HG03095 (cell line): Measurements from ENCODE around the gene DCTN5.

Experiments used
- ATAC-seq: cut with Tn5 transposase; IDR thresholded peaks from one replicate; pipeline ENCODE4 v1.9.1; 2021; ENCODE audit warnings: moderate library complexity; ENCODE audit not compliant: unreplicated experiment

Gene DCTN5

GRCh38 chr16:23651943-23652468 lies 10.7 kb downstream of the DCTN5 start:
- ATAC-seq: no peak

GRCh38 chr16:23663918-23664317 lies 22.7 kb downstream of the DCTN5 start:
- no peak for ATAC-seq

GRCh38 chr16:23666571-23667354 lies 25.5 kb downstream of the DCTN5 start:
- ATAC-seq: no peak

GRCh38 chr16:23667355-23667659 lies 26.0 kb downstream of the DCTN5 start:
- ATAC-seq: no peak

GRCh38 chr16:23668225-23668624 lies 27.0 kb downstream of the DCTN5 start:
- no peak for ATAC-seq

- no peak for ATAC-seq
Measured at GRCh38 chr16:23668873-23669272, 27.6 kb downstream of the DCTN5 start.

- ATAC-seq: peak; percentile 92
Measured at GRCh38 chr16:23670137-23670776, 29.0 kb downstream of the DCTN5 start.

- ATAC-seq: no peak
Measured at GRCh38 chr16:23673971-23674614, 32.8 kb downstream of the DCTN5 start.

GRCh38 chr16:23676924-23677480 lies 35.7 kb downstream of the DCTN5 start:
- no peak for ATAC-seq

- peak; percentile 79 for ATAC-seq
Measured at GRCh38 chr16:23678430-23679273, 37.4 kb downstream of the DCTN5 start, which contains the start of gene PLK1. TSS of gene PLK1 (plus strand) at chr16:23678889. CDS start at chr16:23678933, 44 bp downstream.

- ATAC-seq: no peak
Measured at GRCh38 chr16:23679274-23679985, 38.2 kb downstream of the DCTN5 start.

- ATAC-seq: no peak
Measured at GRCh38 chr16:23679986-23680336, 38.7 kb downstream of the DCTN5 start.

- no peak for ATAC-seq
Measured at GRCh38 chr16:23682181-23682580, 40.9 kb downstream of the DCTN5 start.

GRCh38 chr16:23683487-23683886 lies 42.2 kb downstream of the DCTN5 start:
- no peak for ATAC-seq

GRCh38 chr16:23687034-23687808 lies 46.0 kb downstream of the DCTN5 start:
- ATAC-seq: no peak

- no peak for ATAC-seq
Measured at GRCh38 chr16:23689442-23690187, 48.3 kb downstream of the DCTN5 start.

GRCh38 chr16:23690771-23691482 lies 49.7 kb downstream of the DCTN5 start:
- no peak for ATAC-seq
